GM21515 (cell line): ENCODE data around the gene BAAT.
"Not testable (repeated sequence)": the region's sequence is repeated elsewhere in the genome, so short reads cannot be mapped to it uniquely, and the experiment has no call there.

ENCODE experiments used
- ATAC-seq: cut with Tn5 transposase; IDR thresholded peaks from one replicate; pipeline ENCODE4 v1.9.1; 2021; ENCODE audit not compliant: unreplicated experiment

BAAT gene

GRCh38 chr9:101384873-101385536, at the start of gene BAAT:
Gene BAAT (minus strand): TSS chr9:101385006. CDS start chr9:101371404, 13,602 bp downstream.
- ATAC-seq = not testable (repeated sequence)

- no peak for ATAC-seq
Observed at GRCh38 chr9:101433229-101433628, 48.4 kb upstream of the BAAT start.

DNA sequence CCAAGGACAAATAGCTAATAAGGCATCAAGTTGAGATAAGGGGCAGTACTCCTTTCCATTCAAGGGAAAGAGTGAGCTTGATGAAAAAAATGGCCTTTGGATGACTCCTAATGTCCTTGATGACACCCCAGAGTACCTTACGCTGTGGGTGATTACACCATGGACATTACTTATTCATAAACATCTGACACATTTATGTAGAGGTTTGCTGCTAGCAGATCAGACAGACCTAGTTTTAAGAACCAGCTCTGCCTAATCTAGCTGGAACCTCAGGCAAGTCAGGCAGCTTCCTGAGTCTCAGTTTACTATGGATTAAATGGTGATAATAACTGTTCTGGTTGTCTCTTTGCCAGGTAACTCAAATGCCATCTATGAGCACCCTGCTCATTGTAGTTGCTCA, 47.9 kb upstream of the BAAT start:
- ATAC-seq = no peak

DNA sequence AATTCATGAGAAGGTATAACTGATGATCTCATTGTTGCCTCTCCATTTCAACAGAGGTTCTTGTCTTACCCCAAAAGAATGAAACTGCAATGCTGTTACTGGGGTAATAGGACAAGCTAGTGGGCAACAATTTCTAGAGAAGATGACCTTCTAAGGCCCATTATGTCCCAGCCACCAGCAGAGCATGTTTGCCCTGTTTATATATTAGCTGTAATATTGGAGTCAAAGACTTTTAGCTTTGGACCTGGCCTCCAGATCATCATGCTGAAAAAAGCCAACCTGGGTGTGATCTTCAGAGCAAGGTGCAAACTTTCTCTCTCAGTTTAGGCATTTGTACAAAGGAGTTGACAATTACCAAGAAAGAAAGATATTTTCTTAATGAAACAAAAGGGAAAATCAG, 47.4 kb upstream of the BAAT start:
- no peak for ATAC-seq

GRCh38 chr9:101429736-101430135, 44.9 kb upstream of the BAAT start:
- ATAC-seq = no peak

GRCh38 chr9:101428909-101429308, 44.1 kb upstream of the BAAT start:
- no peak for ATAC-seq

GRCh38 chr9:101427957-101428655, 43.3 kb upstream of the BAAT start:
- peak; percentile 67 for ATAC-seq

DNA sequence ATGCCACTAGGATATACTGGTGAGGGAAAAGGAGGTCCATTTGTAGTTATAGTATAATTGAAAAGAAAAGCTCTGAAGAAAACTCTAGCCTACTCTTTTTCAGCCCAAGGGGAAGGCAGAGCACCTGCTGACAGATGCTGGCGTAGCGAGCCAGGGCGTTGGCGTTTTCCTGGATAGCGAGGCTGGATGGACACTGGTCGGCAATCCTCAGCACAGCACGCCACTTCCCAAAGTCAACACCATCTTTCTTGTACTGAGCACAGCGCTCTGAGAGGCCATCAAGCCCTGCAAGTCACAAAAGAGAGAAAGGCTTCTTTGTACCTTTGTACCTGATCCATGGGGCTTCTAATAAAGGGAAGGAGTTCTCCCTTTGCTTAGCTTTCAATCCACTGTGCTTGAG, 42.6 kb upstream of the BAAT start:
- no peak for ATAC-seq

DNA sequence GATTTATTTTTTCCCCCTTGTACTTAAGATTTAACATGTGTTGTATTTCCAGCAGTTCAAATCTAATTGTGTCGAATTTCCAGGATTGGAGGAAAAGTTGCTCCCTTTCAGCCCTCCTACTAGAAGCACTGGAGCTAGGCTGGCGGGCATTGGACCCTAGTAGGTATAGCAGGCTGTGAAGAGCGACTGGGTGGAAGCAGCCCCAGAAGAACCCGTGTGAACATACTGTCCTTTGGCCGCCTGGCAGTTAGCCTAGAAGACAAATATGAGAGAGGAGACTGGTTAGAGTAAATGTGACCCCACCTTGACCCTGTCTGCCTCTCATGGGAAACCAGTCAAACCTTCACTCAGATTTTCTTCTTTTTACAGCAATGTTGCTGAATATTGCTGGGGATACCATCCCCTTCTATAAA, 36.9 kb upstream of the BAAT start:
- no peak for ATAC-seq

- ATAC-seq = no peak
Observed at GRCh38 chr9:101419863-101420262, 35.1 kb upstream of the BAAT start.

DNA sequence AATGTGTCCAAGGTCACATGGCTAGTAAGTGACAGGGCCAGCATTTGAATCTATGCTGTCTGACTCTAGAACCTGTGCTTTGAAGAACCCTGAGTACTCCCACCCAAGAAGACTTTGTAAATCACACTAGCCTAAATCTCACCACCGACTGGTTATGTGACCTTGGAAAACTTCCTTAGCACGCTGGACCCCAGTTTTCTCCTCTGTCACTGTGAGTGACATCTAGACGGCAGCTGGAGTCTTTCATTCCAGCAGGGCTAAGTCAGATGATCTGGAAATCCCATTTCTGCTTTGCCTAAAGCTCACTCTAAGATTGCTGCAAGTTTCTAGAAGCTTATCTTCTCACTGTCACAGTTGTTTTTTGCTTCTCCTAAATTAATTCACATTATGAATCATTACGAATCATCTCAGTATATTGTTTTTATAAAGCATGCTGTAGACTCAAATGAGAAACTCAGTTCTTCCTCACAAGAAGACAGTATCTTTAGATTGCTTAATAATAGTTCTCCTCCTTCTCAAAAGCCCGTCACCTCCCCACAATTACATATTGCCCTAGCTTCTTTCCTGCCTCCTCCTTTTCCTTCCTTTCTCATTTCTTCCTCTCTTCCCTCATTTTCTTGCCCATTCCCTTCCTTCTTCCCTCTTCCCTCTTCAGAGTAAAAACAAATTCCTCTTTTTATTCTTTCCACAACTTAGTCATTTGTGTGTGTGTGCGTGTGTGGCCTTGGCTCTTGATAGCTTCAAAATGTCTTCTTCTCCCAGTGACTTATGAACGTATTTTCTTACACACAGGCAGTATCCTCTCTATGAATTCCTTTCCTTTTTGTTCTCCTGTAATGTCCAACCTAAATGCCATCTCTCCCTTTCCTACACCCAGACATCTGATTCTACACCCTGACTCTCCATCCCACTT, 34.0 kb upstream of the BAAT start:
- no peak for ATAC-seq

DNA sequence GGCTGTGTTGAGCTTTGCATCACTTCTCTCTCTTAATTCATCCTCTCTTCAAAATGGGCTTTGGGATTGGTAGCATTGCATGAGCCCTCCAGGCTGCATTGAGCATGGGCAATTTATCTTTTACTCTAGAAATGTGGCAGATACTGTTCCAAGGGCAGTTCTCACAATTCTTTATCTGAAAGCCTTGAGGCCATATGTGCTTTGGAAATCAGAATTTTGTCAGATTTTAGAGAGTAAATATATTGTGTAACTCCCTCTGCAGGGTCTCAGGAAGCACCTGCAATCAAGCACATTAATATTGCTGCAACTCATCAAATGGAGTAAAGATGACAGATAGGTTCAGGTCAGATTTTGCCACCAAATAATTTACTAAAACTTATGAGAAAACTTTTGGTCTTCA, 33.2 kb upstream of the BAAT start:
- ATAC-seq = no peak

DNA sequence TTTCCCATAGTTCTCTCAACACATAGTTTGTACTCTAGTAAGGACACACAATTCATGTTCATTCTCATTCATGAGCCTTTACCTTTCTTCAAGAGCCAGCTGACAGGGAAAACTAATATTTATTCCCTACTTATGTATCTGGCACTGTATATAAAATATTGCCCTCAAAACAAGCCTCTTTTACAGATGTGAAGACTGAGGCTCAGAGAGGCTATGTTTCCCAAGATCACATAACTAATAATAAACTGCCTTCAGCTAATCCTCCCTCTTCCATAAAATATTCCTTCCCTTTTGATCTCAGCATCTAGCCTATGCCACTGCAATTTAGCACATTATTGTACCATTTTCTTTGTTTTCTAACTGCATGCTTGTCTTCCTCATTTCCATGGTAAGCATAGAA, 32.6 kb upstream of the BAAT start:
- ATAC-seq = no peak

GRCh38 chr9:101415578-101415977, 30.8 kb upstream of the BAAT start:
- ATAC-seq = no peak

DNA sequence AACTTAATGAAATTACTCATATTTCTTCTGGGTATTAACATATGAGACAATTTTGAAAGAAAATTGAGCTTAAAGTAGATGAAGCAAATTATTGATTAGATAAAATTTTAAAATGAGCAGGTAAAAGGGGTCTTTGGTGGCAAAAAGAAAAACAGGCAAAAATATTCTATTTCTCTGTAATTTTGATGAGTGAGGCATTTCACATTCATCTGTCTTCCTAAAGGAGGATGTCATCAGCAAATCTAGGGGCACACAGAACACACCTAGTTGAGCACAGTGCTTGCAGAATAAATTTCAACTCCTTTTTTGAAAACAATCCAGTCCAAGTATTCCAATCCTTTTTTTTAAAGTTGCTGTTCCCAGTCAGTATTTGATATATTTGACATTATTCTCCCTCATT, 30.0 kb upstream of the BAAT start:
- ATAC-seq = no peak

DNA sequence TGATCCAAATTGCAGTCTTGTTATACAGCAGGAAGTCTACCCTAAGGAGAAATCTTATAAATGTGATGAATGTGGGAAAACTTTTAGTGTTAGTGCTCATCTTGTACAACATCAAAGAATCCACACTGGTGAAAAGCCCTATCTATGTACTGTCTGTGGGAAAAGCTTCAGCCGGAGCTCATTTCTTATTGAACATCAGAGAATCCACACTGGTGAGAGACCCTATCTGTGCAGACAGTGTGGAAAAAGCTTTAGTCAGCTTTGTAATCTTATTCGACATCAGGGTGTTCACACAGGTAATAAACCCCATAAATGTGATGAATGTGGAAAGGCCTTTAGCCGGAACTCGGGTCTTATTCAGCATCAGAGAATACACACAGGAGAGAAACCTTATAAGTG, 24.3 kb upstream of the BAAT start:
- ATAC-seq = no peak

DNA sequence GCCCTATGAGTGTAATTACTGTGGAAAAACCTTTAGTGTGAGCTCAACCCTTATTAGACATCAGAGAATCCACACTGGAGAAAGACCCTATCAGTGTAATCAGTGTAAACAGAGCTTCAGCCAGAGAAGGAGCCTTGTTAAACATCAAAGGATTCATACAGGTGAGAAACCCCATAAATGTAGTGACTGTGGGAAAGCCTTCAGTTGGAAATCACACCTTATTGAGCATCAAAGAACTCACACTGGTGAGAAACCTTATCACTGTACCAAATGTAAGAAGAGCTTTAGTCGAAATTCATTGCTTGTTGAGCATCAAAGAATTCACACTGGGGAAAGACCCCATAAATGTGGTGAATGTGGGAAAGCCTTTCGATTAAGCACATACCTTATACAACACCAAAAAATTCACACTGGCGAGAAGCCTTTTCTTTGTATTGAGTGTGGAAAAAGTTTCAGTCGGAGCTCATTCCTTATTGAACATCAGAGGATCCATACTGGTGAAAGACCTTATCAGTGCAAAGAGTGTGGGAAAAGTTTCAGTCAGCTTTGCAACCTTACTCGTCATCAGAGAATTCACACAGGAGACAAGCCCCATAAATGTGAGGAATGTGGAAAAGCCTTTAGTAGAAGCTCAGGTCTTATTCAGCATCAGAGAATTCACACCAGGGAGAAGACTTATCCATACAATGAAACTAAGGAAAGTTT, 23.7 kb upstream of the BAAT start:
- ATAC-seq = no peak

GRCh38 chr9:101403516-101404285, 18.9 kb upstream of the BAAT start:
- ATAC-seq = no peak

GRCh38 chr9:101400120-101400519, 15.3 kb upstream of the BAAT start:
- ATAC-seq = no peak

- no peak for ATAC-seq
Observed at GRCh38 chr9:101399643-101399970, 14.8 kb upstream of the BAAT start.
